SH-SY5Y (cell line): ENCODE measurements around the gene DRC1.

ENCODE experiments used
- GATA2 ChIP-seq: IDR thresholded peaks from 2 replicates; pipeline ENCODE4 v1.6.1; 2011; ENCODE audit warnings: mild to moderate bottlenecking, low read depth, low read length
- GATA3 ChIP-seq: IDR thresholded peaks from 2 replicates; pipeline ENCODE4 v1.6.1; 2011; ENCODE audit warnings: low read depth, mild to moderate bottlenecking, low read length, moderate library complexity

DRC1 gene

GRCh38 chr2:26494891-26495290, 93.2 kb downstream of the DRC1 start:
- TF ChIP-seq GATA2, result no peak
- no peak for TF ChIP-seq GATA3

GRCh38 chr2:26495705-26496297, 94.1 kb downstream of the DRC1 start:
- no peak for TF ChIP-seq GATA3
- TF ChIP-seq GATA2, result no peak

GRCh38 chr2:26500406-26500805, 98.7 kb downstream of the DRC1 start:
- no peak for TF ChIP-seq GATA2
- no peak for TF ChIP-seq GATA3

- no peak for TF ChIP-seq GATA2
- TF ChIP-seq GATA3, result no peak
Observed at GRCh38 chr2:26503231-26503880, 101.6 kb downstream of the DRC1 start.

- TF ChIP-seq GATA2, result no peak
- TF ChIP-seq GATA3, result no peak
Observed at GRCh38 chr2:26504002-26504401, 102.3 kb downstream of the DRC1 start.

- TF ChIP-seq GATA2 (no peak), GATA3 (no peak)
Observed at GRCh38 chr2:26506279-26506678, 104.6 kb downstream of the DRC1 start.
